SJCRH30 (cell line): ENCODE results near the gene SOHLH1. TPM values are rescaled to one million over a fixed set of nuclear protein-coding genes. Genes with fewer than 3 reads are reported as not detected.
A peak's percentile ranks its signal among the peaks of the same experiment; 100 is the strongest.
"Not testable (repeated sequence)": the region's sequence is repeated elsewhere in the genome, so short reads cannot be mapped to it uniquely, and the experiment has no call there.

Experiments
- DNase-seq, 2 experiments: peaks; one replicate each; pipeline ENCODE4 v3.0.0-alpha.2; 2015 to 2020
- H3K27ac ChIP-seq: fragments of 250-450 bp; sonication (Bioruptor Pico); 2 replicates; pipeline ENCODE4 v1.5.1; 2020; ENCODE audit warnings: mild to moderate bottlenecking, moderate library complexity
- H3K27me3 ChIP-seq: fragments of 250-450 bp; sonication (Bioruptor Pico); 2 replicates; pipeline ENCODE4 v1.5.1; 2020; ENCODE audit warnings: mild to moderate bottlenecking, moderate library complexity
- H3K36me3 ChIP-seq: fragments of 250-450 bp; sonication (Bioruptor Pico); 2 replicates; pipeline ENCODE4 v1.5.1; 2020; ENCODE audit warnings: mild to moderate bottlenecking, moderate library complexity
- H3K4me1 ChIP-seq: fragments of 250-450 bp; sonication (Bioruptor Pico); 2 replicates; pipeline ENCODE4 v1.5.1; 2020; ENCODE audit warnings: mild to moderate bottlenecking, moderate library complexity
- H3K4me3 ChIP-seq: fragments of 250-450 bp; sonication (Bioruptor Pico); 2 replicates; pipeline ENCODE4 v1.5.1; 2020; ENCODE audit warnings: mild to moderate bottlenecking, moderate library complexity
- H3K9me3 ChIP-seq: fragments of 250-450 bp; sonication (Bioruptor Pico); replicated peaks from 2 replicates; pipeline ENCODE4 v1.5.1; 2020; ENCODE audit warnings: mild to moderate bottlenecking, moderate library complexity
- total RNA-seq: library from RNA; depleted of rRNA; stranded (reverse); fragments of >200 nt; shearing (Covaris generic); gene quantifications from 2 replicates; pipeline ENCODE4 v1.2.3, GENCODE V29; 2014

SOHLH1 gene
- total RNA-seq, 1 experiment from 2014 or later = 2.1 TPM

DNA sequence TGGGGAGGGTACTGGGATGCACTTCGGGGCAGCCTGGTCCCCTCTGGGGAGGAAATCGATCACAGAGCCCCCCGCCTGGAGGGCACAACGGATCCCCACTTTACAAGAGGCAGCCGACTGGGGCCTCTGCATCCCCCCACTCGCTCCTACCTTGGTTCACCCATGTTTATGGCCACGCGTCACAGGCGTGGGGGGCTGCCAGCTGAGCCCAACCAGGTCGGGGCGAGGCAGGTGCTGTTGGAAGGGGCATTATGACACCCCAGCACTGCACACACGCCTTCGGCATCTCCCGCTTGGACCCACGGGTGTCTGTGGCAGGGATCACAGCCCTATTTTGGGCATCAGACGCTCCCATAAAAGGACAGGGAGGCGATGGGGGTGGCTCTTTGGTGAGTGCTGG is 14.6 kb downstream of the SOHLH1 start:
- Histone ChIP-seq H3K9me3 (no peaks in the 10 kb centered on the region), H3K4me1 (no peaks in the 10 kb centered on the region), H3K36me3 (no peaks in the 10 kb centered on the region), H3K4me3 (no peak overlapping the region), H3K27me3 (peaks cover 36% of the 10 kb centered on the region; the same call in 1 of the 2 replicates), H3K27ac (no peak overlapping the region)
- no peak for DNase-seq

DNA sequence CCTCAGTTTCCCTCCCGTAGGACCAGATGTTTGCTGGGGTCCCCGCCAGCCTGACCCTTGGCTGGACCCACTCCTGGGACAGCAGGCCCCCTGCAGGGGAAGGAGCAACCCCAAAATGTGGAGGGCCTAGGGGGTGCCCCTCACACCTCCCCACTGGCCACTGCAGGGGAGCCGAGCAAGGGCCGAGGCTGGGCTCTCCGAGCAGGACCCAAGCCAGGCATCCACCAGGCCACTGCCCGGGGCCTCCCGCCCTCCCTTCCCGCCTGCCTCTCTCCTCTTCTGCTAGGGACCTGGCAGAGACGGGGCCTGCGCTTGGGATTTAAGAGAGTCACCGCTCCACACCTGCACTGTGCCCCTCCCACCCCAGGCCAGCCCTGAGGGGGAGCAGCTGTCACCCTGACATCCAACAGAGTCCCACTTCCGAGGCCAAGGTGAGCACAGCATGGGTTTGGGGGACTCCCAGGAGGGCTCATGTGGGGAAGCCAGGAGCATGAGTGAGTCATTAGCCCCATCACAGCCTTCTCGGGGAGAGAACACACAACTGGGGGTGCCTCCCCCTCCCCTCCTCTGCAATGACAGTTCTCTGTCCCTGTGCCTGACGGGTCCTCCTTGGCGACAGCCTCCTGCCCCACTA is 15.8 kb downstream of the SOHLH1 start:
- no peak for DNase-seq
- H3K9me3 ChIP-seq = no peaks in the 10 kb centered on the region
- no peaks in the 10 kb centered on the region for H3K4me1 ChIP-seq
- H3K27ac ChIP-seq = no peak overlapping the region
- H3K36me3 ChIP-seq = no peaks in the 10 kb centered on the region
- H3K4me3 ChIP-seq = no peak overlapping the region
- peaks cover 36% of the 10 kb centered on the region; the same call in 1 of the 2 replicates for H3K27me3 ChIP-seq

DNA sequence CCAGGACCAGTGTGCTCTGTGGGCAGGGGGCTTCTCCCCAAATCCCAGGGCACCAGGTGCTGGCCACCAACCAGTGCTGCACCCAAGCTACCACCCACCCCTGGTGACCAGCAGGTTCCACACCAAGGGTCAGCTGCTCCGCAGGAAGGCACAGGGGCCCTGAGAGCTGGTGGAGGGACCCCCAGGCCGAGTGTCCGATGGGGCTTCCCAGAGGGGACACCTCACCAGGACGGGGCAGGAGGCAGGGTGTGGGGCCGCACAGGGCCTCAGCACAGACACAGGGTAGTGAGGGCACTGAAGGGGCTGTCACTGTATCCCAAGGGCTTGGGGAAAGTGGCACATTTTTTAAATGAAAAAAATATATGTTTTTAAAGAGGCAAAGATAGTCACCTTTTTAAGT is 18.1 kb downstream of the SOHLH1 start:
- H3K4me3 ChIP-seq = no peak overlapping the region
- H3K27ac ChIP-seq = no peak overlapping the region
- DNase-seq = no peak
- peaks cover 36% of the 10 kb centered on the region; the same call in 1 of the 2 replicates for H3K27me3 ChIP-seq
- H3K36me3 ChIP-seq = no peaks in the 10 kb centered on the region
- no peaks in the 10 kb centered on the region for H3K9me3 ChIP-seq
- H3K4me1 ChIP-seq = no peaks in the 10 kb centered on the region

DNA sequence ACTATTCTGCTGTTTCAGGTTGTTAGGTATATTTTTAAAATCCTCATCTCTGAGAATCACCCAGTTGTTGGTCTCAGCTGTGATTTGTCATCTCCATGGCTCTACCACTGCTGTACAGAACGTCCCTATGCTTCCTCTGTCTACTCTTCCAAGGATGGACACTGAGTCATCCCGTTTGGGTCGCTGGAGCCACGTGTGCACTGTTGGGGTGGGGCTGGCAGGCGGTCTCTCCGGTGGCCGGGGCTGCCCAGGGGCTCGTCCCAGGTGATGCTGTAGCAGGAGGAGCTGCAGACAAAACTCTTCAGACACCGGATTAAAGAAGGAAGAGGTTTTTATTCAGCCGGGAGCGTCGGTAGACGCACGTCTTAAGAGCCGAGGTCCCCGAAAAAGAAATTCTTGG is 19.2 kb downstream of the SOHLH1 start:
- Histone ChIP-seq H3K27ac (no peak overlapping the region), H3K36me3 (no peaks in the 10 kb centered on the region), H3K27me3 (peaks cover 40% of the 10 kb centered on the region; the same call in 1 of the 2 replicates), H3K4me3 (no peak overlapping the region), H3K9me3 (no peaks in the 10 kb centered on the region), H3K4me1 (no peaks in the 10 kb centered on the region)
- DNase-seq = no peak

- H3K27ac ChIP-seq = no peak overlapping the region
- no peaks in the 10 kb centered on the region for H3K9me3 ChIP-seq
- no peak overlapping the region for H3K4me3 ChIP-seq
- no peaks in the 10 kb centered on the region for H3K36me3 ChIP-seq
- no peak for DNase-seq
- no peaks in the 10 kb centered on the region for H3K4me1 ChIP-seq
- H3K27me3 ChIP-seq = peaks cover 28% of the 10 kb centered on the region; the same call in 1 of the 2 replicates
Measured at GRCh38 chr9:135678236-135679017, 20.9 kb downstream of the SOHLH1 start.

GRCh38 chr9:135677641-135678168 is 21.6 kb downstream of the SOHLH1 start:
- H3K36me3 ChIP-seq = no peaks in the 10 kb centered on the region
- H3K9me3 ChIP-seq = no peaks in the 10 kb centered on the region
- H3K27me3 ChIP-seq = peaks cover 25% of the 10 kb centered on the region; the same call in 1 of the 2 replicates
- H3K27ac ChIP-seq = no peak overlapping the region
- H3K4me3 ChIP-seq = no peak overlapping the region
- no peaks in the 10 kb centered on the region for H3K4me1 ChIP-seq
- no peak for DNase-seq

GRCh38 chr9:135676891-135677290 is 22.4 kb downstream of the SOHLH1 start:
- Histone ChIP-seq H3K36me3 (no peaks in the 10 kb centered on the region), H3K27me3 (peaks cover 20% of the 10 kb centered on the region; the same call in 1 of the 2 replicates), H3K27ac (no peak overlapping the region), H3K9me3 (no peaks in the 10 kb centered on the region), H3K4me3 (no peak overlapping the region), H3K4me1 (no peaks in the 10 kb centered on the region)
- DNase-seq = no peak

GRCh38 chr9:135674977-135675376 is 24.3 kb downstream of the SOHLH1 start:
- no peaks in the 10 kb centered on the region for H3K4me1 ChIP-seq
- no peak overlapping the region for H3K27ac ChIP-seq
- DNase-seq = no peak
- H3K27me3 ChIP-seq = peaks cover 8% of the 10 kb centered on the region; the same call in 1 of the 2 replicates
- H3K36me3 ChIP-seq = no peaks in the 10 kb centered on the region
- H3K9me3 ChIP-seq = no peaks in the 10 kb centered on the region
- H3K4me3 ChIP-seq = no peak overlapping the region

GRCh38 chr9:135673941-135674340 is 25.3 kb downstream of the SOHLH1 start:
- DNase-seq = no peak
- Histone ChIP-seq H3K4me3 (no peak overlapping the region), H3K4me1 (no peaks in the 10 kb centered on the region), H3K27me3 (peaks cover 8% of the 10 kb centered on the region; the same call in 1 of the 2 replicates), H3K27ac (no peak overlapping the region), H3K9me3 (no peaks in the 10 kb centered on the region; the same call in 1 of the 2 replicates), H3K36me3 (no peaks in the 10 kb centered on the region)

DNA sequence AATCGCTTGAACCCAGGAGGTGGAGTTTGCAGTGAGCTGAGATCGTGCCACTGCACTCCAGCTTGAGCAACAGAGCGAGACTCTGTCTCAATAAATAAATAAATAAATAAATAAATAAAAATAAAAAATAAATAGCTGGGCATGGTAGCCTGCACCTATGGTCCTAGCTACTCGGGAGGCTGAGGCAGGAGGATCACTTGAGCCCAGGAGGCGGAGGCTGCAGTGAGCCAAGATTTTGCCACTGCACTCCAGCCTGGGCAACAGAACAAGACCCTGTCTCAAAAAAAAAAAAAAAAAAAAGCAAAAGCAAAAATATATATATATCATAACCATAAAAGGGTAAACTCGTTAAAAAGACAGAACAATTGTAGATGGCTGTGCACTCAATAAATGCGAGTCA is 26.5 kb downstream of the SOHLH1 start:
- H3K9me3 ChIP-seq, H3K36me3 ChIP-seq, H3K4me1 ChIP-seq: not testable (repeated sequence)

GRCh38 chr9:135671591-135672041 is 27.7 kb downstream of the SOHLH1 start:
- Histone ChIP-seq H3K27me3 (peaks cover 17% of the 10 kb centered on the region; the same call in 1 of the 2 replicates), H3K4me3 (no peak overlapping the region), H3K27ac (no peak overlapping the region), H3K4me1 (no peaks in the 10 kb centered on the region), H3K9me3 (no peaks in the 10 kb centered on the region; the same call in 1 of the 2 replicates), H3K36me3 (no peaks in the 10 kb centered on the region)
- peak in 1 of 2 experiments; percentile 33 for DNase-seq

More for the DNA sequence above, 26.5 kb downstream of the SOHLH1 start:
- not testable (repeated sequence) for H3K27me3 ChIP-seq, DNase-seq, H3K27ac ChIP-seq, H3K4me3 ChIP-seq

DNA sequence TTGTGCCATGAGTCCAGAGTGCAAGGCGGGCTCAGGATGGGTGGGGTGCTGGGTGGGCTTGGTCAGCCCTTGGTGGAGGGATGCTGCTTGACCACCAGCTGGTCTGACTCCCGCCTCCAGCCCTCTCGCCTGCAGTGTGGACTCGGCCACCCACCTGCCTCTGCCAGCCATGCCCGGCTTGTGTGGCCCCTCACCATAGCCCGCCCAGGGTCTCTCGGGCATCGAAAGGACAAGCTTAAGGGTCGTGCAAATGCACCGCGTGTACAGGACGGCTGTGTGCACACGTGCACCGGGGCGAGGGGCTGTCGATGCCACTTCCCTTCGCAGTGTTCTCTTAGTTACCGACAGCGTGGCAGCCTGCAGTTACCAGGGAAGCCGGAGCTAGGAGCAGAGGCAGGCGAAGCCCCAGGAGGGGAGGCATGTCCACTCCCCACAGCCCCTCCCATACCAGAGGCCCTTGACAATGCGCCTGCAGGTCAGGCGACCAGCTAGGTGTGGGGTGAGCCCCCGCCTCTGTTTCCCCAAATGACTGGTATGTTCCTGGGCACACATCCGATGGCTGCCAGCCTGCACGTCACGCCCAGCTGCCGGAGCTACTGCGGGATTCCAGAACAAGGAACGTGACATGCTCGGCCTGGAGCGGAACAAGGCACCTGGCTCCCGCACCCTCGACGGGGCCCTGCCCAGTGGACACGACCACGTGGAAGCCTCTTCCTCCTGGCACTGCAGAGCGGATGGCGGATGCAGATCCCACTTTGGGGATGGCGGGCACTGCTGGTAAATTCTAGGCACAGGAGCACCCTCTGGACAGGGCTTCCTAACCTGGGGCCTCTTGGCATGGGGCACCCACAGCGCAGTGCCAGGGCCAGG is 28.3 kb downstream of the SOHLH1 start:
- Histone ChIP-seq H3K36me3 (no peaks in the 10 kb centered on the region), H3K27me3 (peaks cover 22% of the 10 kb centered on the region; the same call in 1 of the 2 replicates), H3K27ac (no peak overlapping the region), H3K4me1 (no peaks in the 10 kb centered on the region), H3K9me3 (no peaks in the 10 kb centered on the region; the same call in 1 of the 2 replicates), H3K4me3 (no peak overlapping the region)
- DNase-seq = no peak

DNA sequence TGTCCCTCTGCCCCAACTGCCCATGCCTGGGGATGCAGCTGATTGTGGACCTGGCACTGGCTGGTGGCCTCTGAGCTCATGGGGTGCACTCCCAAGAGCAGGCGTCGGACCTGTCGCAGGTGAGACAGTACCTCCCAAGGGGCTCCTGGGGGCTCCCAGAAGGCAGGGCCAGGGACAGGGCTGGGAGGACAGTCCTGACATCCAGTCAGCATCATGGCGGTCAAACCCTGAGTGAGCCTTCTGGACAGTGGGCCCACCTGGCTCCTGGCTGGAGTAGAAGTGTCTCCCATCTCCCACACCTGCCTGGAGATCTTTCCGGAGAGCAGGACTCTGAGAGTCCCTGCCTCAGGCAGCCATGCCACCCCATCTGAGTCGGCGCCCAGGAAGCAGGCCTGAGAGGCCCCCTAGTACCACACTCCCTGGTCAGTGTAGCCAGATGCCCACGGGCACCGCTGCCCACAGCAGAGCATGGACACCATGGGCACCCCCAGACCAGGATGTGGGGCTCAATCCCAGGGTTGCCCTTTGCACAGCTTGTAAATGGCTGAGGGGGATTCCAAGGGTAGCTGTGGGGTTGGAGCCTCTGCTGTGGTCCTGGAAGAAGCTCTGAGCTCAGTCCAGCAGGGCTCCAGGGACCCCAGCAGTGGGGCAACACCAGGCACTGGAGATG is 29.5 kb downstream of the SOHLH1 start:
- H3K4me1 ChIP-seq = no peaks in the 10 kb centered on the region
- no peak overlapping the region for H3K27ac ChIP-seq
- H3K36me3 ChIP-seq = no peaks in the 10 kb centered on the region
- H3K4me3 ChIP-seq = no peak overlapping the region
- no peaks in the 10 kb centered on the region; the same call in 1 of the 2 replicates for H3K9me3 ChIP-seq
- H3K27me3 ChIP-seq = peaks cover 23% of the 10 kb centered on the region; the same call in 1 of the 2 replicates
- no peak for DNase-seq

- not testable (repeated sequence) for H3K36me3 ChIP-seq, H3K27ac ChIP-seq, H3K4me3 ChIP-seq, H3K9me3 ChIP-seq, DNase-seq, H3K4me1 ChIP-seq
- peaks cover 23% of the 10 kb centered on the region; the same call in 1 of the 2 replicates for H3K27me3 ChIP-seq
Measured at GRCh38 chr9:135669018-135669417, 30.3 kb downstream of the SOHLH1 start.
